Measurements from ENCODE around the gene MGAT3.

Gene MGAT3

GRCh38 chr22:39458444-39459083 lies 1.8 kb downstream of the MGAT3 start:
- Histone ChIP-seq H3K4me3 (ENCODE audit: insufficient read length, low read depth) (peak overlapping the region; percentile 36), H3K9me3 (ENCODE audit: insufficient read depth, low read length) (no peaks in the 10 kb centered on the region), H3K4me1 (ENCODE audit: insufficient read depth, insufficient read length) (peaks cover 19% of the 10 kb centered on the region), H3K27me3 (ENCODE audit: insufficient read depth, insufficient read length) (peaks cover 5% of the 10 kb centered on the region), H3K9ac (ENCODE audit: insufficient read length, low read depth) (peak overlapping the region; percentile 80), H3K36me3 (ENCODE audit: insufficient read depth, insufficient read length, low read length) (no peaks in the 10 kb centered on the region)
- TF ChIP-seq SUZ12 (IDR thresholded peaks at IDR 0.05; ENCODE audit: extremely low read depth, insufficient read depth, insufficient read length) (no peak), YY1 (IDR thresholded peaks at IDR 0.05; ENCODE audit: insufficient read depth, insufficient read length) (no peak), ZNF274 (IDR thresholded peaks at IDR 0.05; ENCODE audit: low read depth, low read length) (no peak)
- DNase-seq (ENCODE audit: low read depth, low spot score) = no peak

DNA sequence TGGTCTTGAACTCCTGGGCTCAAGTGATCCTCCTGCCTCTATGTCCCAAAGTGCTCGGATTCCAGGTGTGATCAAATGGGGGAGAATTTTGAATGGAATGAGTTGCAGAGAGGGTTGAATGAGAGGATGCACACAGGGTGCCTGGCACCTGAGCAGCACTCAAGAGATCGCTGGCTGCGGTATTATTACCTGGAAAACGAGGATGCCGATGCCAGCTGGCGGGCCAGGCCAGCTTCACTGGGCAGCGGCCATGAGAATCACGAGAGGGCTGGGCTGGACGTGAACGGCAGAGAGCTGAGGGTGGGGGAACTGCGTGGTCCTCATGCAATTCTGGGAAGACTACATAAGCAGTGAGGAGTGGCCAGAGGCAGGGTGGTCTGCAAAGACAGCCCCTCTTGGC lies 2.9 kb downstream of the MGAT3 start:
- TF ChIP-seq ZNF274 (IDR thresholded peaks at IDR 0.05; ENCODE audit: low read depth, low read length) = no peak
- no peak for TF ChIP-seq YY1 (IDR thresholded peaks at IDR 0.05; ENCODE audit: insufficient read depth, insufficient read length)
- TF ChIP-seq SUZ12 (IDR thresholded peaks at IDR 0.05; ENCODE audit: extremely low read depth, insufficient read depth, insufficient read length) = no peak
- Histone ChIP-seq H3K9me3 (ENCODE audit: insufficient read depth, low read length) (no peaks in the 10 kb centered on the region), H3K4me1 (ENCODE audit: insufficient read depth, insufficient read length) (peaks cover 15% of the 10 kb centered on the region), H3K9ac (ENCODE audit: insufficient read length, low read depth) (no peak overlapping the region), H3K36me3 (ENCODE audit: insufficient read depth, insufficient read length, low read length) (no peaks in the 10 kb centered on the region), H3K4me3 (ENCODE audit: insufficient read length, low read depth) (no peak overlapping the region), H3K27me3 (ENCODE audit: insufficient read depth, insufficient read length) (peaks cover 5% of the 10 kb centered on the region)
- no peak for DNase-seq (ENCODE audit: low read depth, low spot score)

DNA sequence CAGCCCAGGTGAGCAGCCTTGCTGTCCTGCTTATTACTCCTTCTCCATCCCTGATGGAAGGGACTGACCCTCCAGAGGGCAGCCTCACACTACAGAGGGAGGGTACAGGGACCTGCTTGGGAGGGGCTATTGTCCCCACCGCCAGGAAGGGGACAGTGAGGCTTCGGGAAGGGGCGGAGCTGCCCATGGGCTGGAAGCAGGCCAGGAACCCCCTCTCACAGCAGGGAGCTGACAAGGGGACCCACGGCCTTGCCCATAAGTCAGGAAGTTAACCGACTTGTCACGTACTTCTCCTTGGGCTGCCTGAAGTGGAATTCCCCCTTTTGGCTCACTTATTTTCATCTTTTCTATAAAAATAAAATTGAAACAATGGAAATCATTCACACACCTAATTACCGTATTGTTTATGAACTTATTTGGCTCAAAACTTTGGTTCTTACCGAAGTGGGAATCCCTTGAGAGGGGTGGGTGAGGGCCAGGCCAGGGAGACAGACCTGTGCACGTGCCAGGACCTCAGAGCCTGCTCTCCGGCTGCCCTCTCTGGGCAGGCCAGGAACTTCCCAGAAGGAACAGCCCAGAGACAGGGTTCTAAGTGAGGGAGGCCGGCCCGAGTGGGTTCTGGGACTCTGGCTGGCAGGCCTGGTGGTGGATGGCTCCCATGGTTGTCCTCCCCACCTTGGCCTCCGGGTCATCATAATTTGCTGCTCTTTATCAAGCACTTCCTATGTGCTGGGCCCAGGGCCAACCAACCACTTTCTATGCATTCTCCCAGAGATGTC lies 5.8 kb downstream of the MGAT3 start:
- H3K9me3 ChIP-seq (ENCODE audit: insufficient read depth, low read length) = no peaks in the 10 kb centered on the region
- no peak for DNase-seq (ENCODE audit: low read depth, low spot score)
- H3K9ac ChIP-seq (ENCODE audit: insufficient read length, low read depth) = peak overlapping the region; percentile 50
- no peak for TF ChIP-seq ZNF274 (IDR thresholded peaks at IDR 0.05; ENCODE audit: low read depth, low read length)
- TF ChIP-seq YY1 (IDR thresholded peaks at IDR 0.05; ENCODE audit: insufficient read depth, insufficient read length) = no peak
- no peak for TF ChIP-seq SUZ12 (IDR thresholded peaks at IDR 0.05; ENCODE audit: extremely low read depth, insufficient read depth, insufficient read length)
- H3K4me1 ChIP-seq (ENCODE audit: insufficient read depth, insufficient read length) = peaks cover 17% of the 10 kb centered on the region
- H3K27me3 ChIP-seq (ENCODE audit: insufficient read depth, insufficient read length) = peaks cover 5% of the 10 kb centered on the region
- H3K4me3 ChIP-seq (ENCODE audit: insufficient read length, low read depth) = no peak overlapping the region
- no peaks in the 10 kb centered on the region for H3K36me3 ChIP-seq (ENCODE audit: insufficient read depth, insufficient read length, low read length)

GRCh38 chr22:39463277-39463676 lies 6.5 kb downstream of the MGAT3 start:
- Histone ChIP-seq H3K4me1 (ENCODE audit: insufficient read depth, insufficient read length) (peaks cover 15% of the 10 kb centered on the region), H3K4me3 (ENCODE audit: insufficient read length, low read depth) (no peak overlapping the region), H3K9ac (ENCODE audit: insufficient read length, low read depth) (peak overlapping the region; percentile 50), H3K9me3 (ENCODE audit: insufficient read depth, low read length) (no peaks in the 10 kb centered on the region), H3K36me3 (ENCODE audit: insufficient read depth, insufficient read length, low read length) (no peaks in the 10 kb centered on the region), H3K27me3 (ENCODE audit: insufficient read depth, insufficient read length) (peaks cover 5% of the 10 kb centered on the region)
- TF ChIP-seq YY1 (IDR thresholded peaks at IDR 0.05; ENCODE audit: insufficient read depth, insufficient read length) (no peak), SUZ12 (IDR thresholded peaks at IDR 0.05; ENCODE audit: extremely low read depth, insufficient read depth, insufficient read length) (no peak), ZNF274 (IDR thresholded peaks at IDR 0.05; ENCODE audit: low read depth, low read length) (no peak)
- DNase-seq (ENCODE audit: low read depth, low spot score) = no peak

- TF ChIP-seq YY1 (IDR thresholded peaks at IDR 0.05; ENCODE audit: insufficient read depth, insufficient read length) = no peak
- H3K36me3 ChIP-seq (ENCODE audit: insufficient read depth, insufficient read length, low read length) = no peaks in the 10 kb centered on the region
- H3K9ac ChIP-seq (ENCODE audit: insufficient read length, low read depth) = no peak overlapping the region
- H3K9me3 ChIP-seq (ENCODE audit: insufficient read depth, low read length) = no peaks in the 10 kb centered on the region
- H3K4me3 ChIP-seq (ENCODE audit: insufficient read length, low read depth) = no peak overlapping the region
- no peaks in the 10 kb centered on the region for H3K27me3 ChIP-seq (ENCODE audit: insufficient read depth, insufficient read length)
- DNase-seq (ENCODE audit: low read depth, low spot score) = no peak
- H3K4me1 ChIP-seq (ENCODE audit: insufficient read depth, insufficient read length) = peaks cover 10% of the 10 kb centered on the region
Observed at GRCh38 chr22:39463931-39464390, 7.1 kb downstream of the MGAT3 start.

DNA sequence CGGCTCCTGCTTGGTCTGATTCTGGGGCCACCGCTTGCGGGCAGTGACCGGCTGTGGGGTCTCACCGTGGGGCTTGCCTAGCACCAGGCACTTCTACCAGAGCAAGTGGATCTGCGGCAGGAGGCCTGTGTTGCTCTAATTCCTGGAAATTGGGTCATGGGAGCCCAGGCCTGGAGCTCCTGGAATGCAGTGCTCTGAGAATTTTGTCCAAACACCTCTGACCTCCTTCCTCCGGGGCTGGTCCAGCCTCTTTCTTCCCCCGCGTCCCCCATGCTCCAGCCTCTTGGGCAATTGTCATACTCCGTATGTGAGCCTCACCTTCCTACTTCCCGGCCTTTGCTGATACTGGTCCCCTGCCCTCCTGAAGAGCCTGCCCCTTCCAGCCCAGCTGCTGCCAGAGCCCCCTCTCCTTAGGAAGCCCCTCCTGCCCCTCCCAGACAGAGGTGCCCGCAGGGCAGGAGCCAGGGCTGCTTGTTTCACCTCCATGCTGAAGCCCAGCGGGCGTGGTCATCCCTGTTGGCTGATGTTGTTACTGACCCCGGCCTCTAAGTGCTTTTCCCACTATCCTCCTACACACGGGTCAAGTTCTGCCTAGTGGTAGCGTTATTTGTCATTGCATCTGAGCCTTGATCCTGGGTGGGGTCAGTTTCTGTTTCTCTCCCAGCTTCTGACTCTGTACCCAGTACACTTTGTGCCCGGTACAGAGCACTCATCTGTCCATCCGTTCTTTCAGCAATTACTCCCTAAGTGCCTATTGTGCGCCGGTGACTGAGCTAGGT lies 9.6 kb downstream of the MGAT3 start:
- no peak overlapping the region for H3K9ac ChIP-seq (ENCODE audit: insufficient read length, low read depth)
- peaks cover 27% of the 10 kb centered on the region for H3K4me1 ChIP-seq (ENCODE audit: insufficient read depth, insufficient read length)
- no peaks in the 10 kb centered on the region for H3K36me3 ChIP-seq (ENCODE audit: insufficient read depth, insufficient read length, low read length)
- TF ChIP-seq ZNF274 (IDR thresholded peaks at IDR 0.05; ENCODE audit: low read depth, low read length) (no peak), SUZ12 (IDR thresholded peaks at IDR 0.05; ENCODE audit: extremely low read depth, insufficient read depth, insufficient read length) (no peak), YY1 (IDR thresholded peaks at IDR 0.05; ENCODE audit: insufficient read depth, insufficient read length) (no peak)
- no peaks in the 10 kb centered on the region for H3K9me3 ChIP-seq (ENCODE audit: insufficient read depth, low read length)
- DNase-seq (ENCODE audit: low read depth, low spot score) = no peak
- H3K27me3 ChIP-seq (ENCODE audit: insufficient read depth, insufficient read length) = no peaks in the 10 kb centered on the region
- H3K4me3 ChIP-seq (ENCODE audit: insufficient read length, low read depth) = no peak overlapping the region

DNA sequence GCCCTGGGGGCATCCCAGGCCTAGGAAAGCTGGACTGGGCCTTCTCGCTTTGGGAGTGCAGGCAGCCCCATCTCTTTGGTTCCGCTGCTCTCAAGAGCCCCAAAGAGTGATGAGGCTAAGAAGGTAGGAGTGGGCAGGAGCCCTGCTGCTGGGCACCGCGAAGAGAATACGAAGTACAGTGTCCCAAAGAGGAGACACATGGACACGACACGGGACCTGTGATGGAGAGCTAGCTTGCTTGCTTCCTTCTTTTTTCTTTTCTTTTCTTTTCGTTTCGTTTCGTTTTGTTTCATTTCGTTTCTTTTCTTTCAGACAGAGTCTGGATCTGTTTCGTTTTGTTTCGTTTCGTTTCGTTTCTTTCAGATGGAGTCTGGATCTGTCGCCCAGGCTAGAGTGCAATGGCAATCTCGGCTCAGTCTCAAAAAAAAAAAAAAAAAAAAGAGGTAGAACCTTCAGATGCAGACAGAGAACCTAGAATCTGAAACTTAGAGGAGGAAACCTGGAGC lies 10.6 kb downstream of the MGAT3 start:
- Histone ChIP-seq H3K36me3 (ENCODE audit: insufficient read depth, insufficient read length, low read length) (no peaks in the 10 kb centered on the region), H3K4me1 (ENCODE audit: insufficient read depth, insufficient read length) (peaks cover 32% of the 10 kb centered on the region), H3K9ac (ENCODE audit: insufficient read length, low read depth) (no peak overlapping the region), H3K9me3 (ENCODE audit: insufficient read depth, low read length) (no peaks in the 10 kb centered on the region), H3K27me3 (ENCODE audit: insufficient read depth, insufficient read length) (no peaks in the 10 kb centered on the region), H3K4me3 (ENCODE audit: insufficient read length, low read depth) (no peak overlapping the region)
- no peak for TF ChIP-seq SUZ12 (IDR thresholded peaks at IDR 0.05; ENCODE audit: extremely low read depth, insufficient read depth, insufficient read length)
- no peak for TF ChIP-seq YY1 (IDR thresholded peaks at IDR 0.05; ENCODE audit: insufficient read depth, insufficient read length)
- TF ChIP-seq ZNF274 (IDR thresholded peaks at IDR 0.05; ENCODE audit: low read depth, low read length) = no peak
- no peak for DNase-seq (ENCODE audit: low read depth, low spot score)

Data from NT2/D1 (cell line).